ENCODE results near the gene NTN1. TPM values are rescaled to one million over a fixed set of nuclear protein-coding genes. Genes with fewer than 3 reads are reported as not detected.

NTN1 gene
- total RNA-seq, 1 donor = 0.36 TPM

GRCh38 chr17:9175700-9176467 lies 154.6 kb downstream of the NTN1 start:
- Histone ChIP-seq H4K20me1 (ENCODE audit: insufficient read depth, low read length) (no peaks in the 10 kb centered on the region), H3K36me3 (ENCODE audit: insufficient read depth, low read length) (no peaks in the 10 kb centered on the region), H3K79me2 (ENCODE audit: insufficient read depth, low read length) (no peaks in the 10 kb centered on the region), H3K4me2 (ENCODE audit: insufficient read depth, low read length) (no peak overlapping the region), H3K27ac (ENCODE audit: low read depth, low read length) (no peak overlapping the region), H2AFZ (ENCODE audit: low read length) (no peak overlapping the region), H3K9me3 (ENCODE audit: low read depth, low read length) (no peaks in the 10 kb centered on the region), H3K4me1 (ENCODE audit: insufficient read depth, low read length) (no peaks in the 10 kb centered on the region), H3K27me3 (ENCODE audit: insufficient read depth, low read length) (no peaks in the 10 kb centered on the region), H3K4me3 (ENCODE audit: insufficient read depth, low read length) (no peak overlapping the region)
- DNase-seq (ENCODE audit: insufficient read length, low spot score, missing footprints) = peak; percentile 71
- TF ChIP-seq CTCF (IDR thresholded peaks at IDR 0.05; ENCODE audit: extremely low read depth, low read depth, low read length) = no peak

- Histone ChIP-seq H3K9me3 (ENCODE audit: low read depth, low read length) (no peaks in the 10 kb centered on the region), H3K4me1 (ENCODE audit: insufficient read depth, low read length) (no peaks in the 10 kb centered on the region), H4K20me1 (ENCODE audit: insufficient read depth, low read length) (no peaks in the 10 kb centered on the region), H3K36me3 (ENCODE audit: insufficient read depth, low read length) (no peaks in the 10 kb centered on the region), H3K4me2 (ENCODE audit: insufficient read depth, low read length) (no peak overlapping the region), H3K79me2 (ENCODE audit: insufficient read depth, low read length) (no peaks in the 10 kb centered on the region), H3K4me3 (ENCODE audit: insufficient read depth, low read length) (no peak overlapping the region), H2AFZ (ENCODE audit: low read length) (no peak overlapping the region), H3K27me3 (ENCODE audit: insufficient read depth, low read length) (no peaks in the 10 kb centered on the region), H3K27ac (ENCODE audit: low read depth, low read length) (no peak overlapping the region)
- TF ChIP-seq CTCF (IDR thresholded peaks at IDR 0.05; ENCODE audit: extremely low read depth, low read depth, low read length) = no peak
- DNase-seq (ENCODE audit: insufficient read length, low spot score, missing footprints) = no peak
Measured at GRCh38 chr17:9177212-9177611, 155.9 kb downstream of the NTN1 start.

GRCh38 chr17:9178319-9178718 lies 157.0 kb downstream of the NTN1 start:
- no peak for TF ChIP-seq CTCF (IDR thresholded peaks at IDR 0.05; ENCODE audit: extremely low read depth, low read depth, low read length)
- H3K4me1 ChIP-seq (ENCODE audit: insufficient read depth, low read length) = no peaks in the 10 kb centered on the region
- no peaks in the 10 kb centered on the region for H3K79me2 ChIP-seq (ENCODE audit: insufficient read depth, low read length)
- no peak overlapping the region for H3K4me3 ChIP-seq (ENCODE audit: insufficient read depth, low read length)
- no peaks in the 10 kb centered on the region for H3K9me3 ChIP-seq (ENCODE audit: low read depth, low read length)
- H2AFZ ChIP-seq (ENCODE audit: low read length) = no peak overlapping the region
- DNase-seq (ENCODE audit: insufficient read length, low spot score, missing footprints) = no peak
- H3K36me3 ChIP-seq (ENCODE audit: insufficient read depth, low read length) = no peaks in the 10 kb centered on the region
- no peak overlapping the region for H3K27ac ChIP-seq (ENCODE audit: low read depth, low read length)
- no peaks in the 10 kb centered on the region for H4K20me1 ChIP-seq (ENCODE audit: insufficient read depth, low read length)
- H3K4me2 ChIP-seq (ENCODE audit: insufficient read depth, low read length) = no peak overlapping the region
- H3K27me3 ChIP-seq (ENCODE audit: insufficient read depth, low read length) = no peaks in the 10 kb centered on the region

- no peaks in the 10 kb centered on the region for H3K9me3 ChIP-seq (ENCODE audit: low read depth, low read length)
- no peaks in the 10 kb centered on the region for H4K20me1 ChIP-seq (ENCODE audit: insufficient read depth, low read length)
- no peaks in the 10 kb centered on the region for H3K36me3 ChIP-seq (ENCODE audit: insufficient read depth, low read length)
- no peak overlapping the region for H2AFZ ChIP-seq (ENCODE audit: low read length)
- no peak for TF ChIP-seq CTCF (IDR thresholded peaks at IDR 0.05; ENCODE audit: extremely low read depth, low read depth, low read length)
- H3K79me2 ChIP-seq (ENCODE audit: insufficient read depth, low read length) = no peaks in the 10 kb centered on the region
- no peaks in the 10 kb centered on the region for H3K4me1 ChIP-seq (ENCODE audit: insufficient read depth, low read length)
- H3K4me2 ChIP-seq (ENCODE audit: insufficient read depth, low read length) = no peak overlapping the region
- H3K27ac ChIP-seq (ENCODE audit: low read depth, low read length) = no peak overlapping the region
- DNase-seq (ENCODE audit: insufficient read length, low spot score, missing footprints) = no peak
- no peak overlapping the region for H3K4me3 ChIP-seq (ENCODE audit: insufficient read depth, low read length)
- H3K27me3 ChIP-seq (ENCODE audit: insufficient read depth, low read length) = no peaks in the 10 kb centered on the region
Measured at GRCh38 chr17:9179602-9180001, 158.3 kb downstream of the NTN1 start.
